ENCODE data around the gene FAHD1.

FAHD1 gene

GRCh38 chr16:1784977-1785845 lies 41.8 kb upstream of the FAHD1 start:
- TF ChIP-seq JUND (IDR thresholded peaks at IDR 0.05; ENCODE audit: low read depth): no peak
- no peak for DNase-seq (ENCODE audit: low read depth in 1 of 2, low spot score in 1 of 2)
- in situ Hi-C loops (cut with HindIII; ENCODE audit: low pct_unique_long_range_greater_than_20kb, low sequenced_read_pairs): no loop called here

- in situ Hi-C loops (cut with HindIII; ENCODE audit: low pct_unique_long_range_greater_than_20kb, low sequenced_read_pairs): no loop called here
- no peak for DNase-seq (ENCODE audit: low read depth in 1 of 2, low spot score in 1 of 2)
- TF ChIP-seq JUND (IDR thresholded peaks at IDR 0.05; ENCODE audit: low read depth): no peak
Measured at GRCh38 chr16:1785846-1786170, 41.2 kb upstream of the FAHD1 start.

- TF ChIP-seq JUND (IDR thresholded peaks at IDR 0.05; ENCODE audit: low read depth): no peak
- in situ Hi-C loops (cut with HindIII; ENCODE audit: low pct_unique_long_range_greater_than_20kb, low sequenced_read_pairs): no loop called here
- no peak for DNase-seq (ENCODE audit: low read depth in 1 of 2, low spot score in 1 of 2)
Measured at GRCh38 chr16:1786242-1787055, 40.6 kb upstream of the FAHD1 start.

GRCh38 chr16:1787056-1787321 lies 40.0 kb upstream of the FAHD1 start:
- no peak for DNase-seq (ENCODE audit: low read depth in 1 of 2, low spot score in 1 of 2)
- TF ChIP-seq JUND (IDR thresholded peaks at IDR 0.05; ENCODE audit: low read depth): no peak
- in situ Hi-C loops (cut with HindIII; ENCODE audit: low pct_unique_long_range_greater_than_20kb, low sequenced_read_pairs): no loop called here

- in situ Hi-C loops (cut with HindIII; ENCODE audit: low pct_unique_long_range_greater_than_20kb, low sequenced_read_pairs): no loop called here
- DNase-seq (ENCODE audit: low read depth in 1 of 2, low spot score in 1 of 2): no peak
- no peak for TF ChIP-seq JUND (IDR thresholded peaks at IDR 0.05; ENCODE audit: low read depth)
Measured at GRCh38 chr16:1787322-1788094, 39.5 kb upstream of the FAHD1 start.

GRCh38 chr16:1788095-1788707 lies 38.8 kb upstream of the FAHD1 start:
- in situ Hi-C loops (cut with HindIII; ENCODE audit: low pct_unique_long_range_greater_than_20kb, low sequenced_read_pairs): no loop called here
- no peak for DNase-seq (ENCODE audit: low read depth in 1 of 2, low spot score in 1 of 2)

GRCh38 chr16:1788708-1789100 lies 38.3 kb upstream of the FAHD1 start:
- no peak for DNase-seq (ENCODE audit: low read depth in 1 of 2, low spot score in 1 of 2)
- in situ Hi-C loops (cut with HindIII; ENCODE audit: low pct_unique_long_range_greater_than_20kb, low sequenced_read_pairs): no loop called here
- TF ChIP-seq JUND (IDR thresholded peaks at IDR 0.05; ENCODE audit: low read depth): no peak

More at GRCh38 chr16:1788095-1788707, 38.8 kb upstream of the FAHD1 start:
- TF ChIP-seq JUND (IDR thresholded peaks at IDR 0.05; ENCODE audit: low read depth): no peak

GRCh38 chr16:1789643-1790045 lies 37.4 kb upstream of the FAHD1 start:
- no peak for DNase-seq (ENCODE audit: low read depth in 1 of 2, low spot score in 1 of 2)
- TF ChIP-seq JUND (IDR thresholded peaks at IDR 0.05; ENCODE audit: low read depth): no peak
- in situ Hi-C loops (cut with HindIII; ENCODE audit: low pct_unique_long_range_greater_than_20kb, low sequenced_read_pairs): no loop called here

- DNase-seq (ENCODE audit: low read depth in 1 of 2, low spot score in 1 of 2): no peak
- no peak for TF ChIP-seq JUND (IDR thresholded peaks at IDR 0.05; ENCODE audit: low read depth)
- in situ Hi-C loops (cut with HindIII; ENCODE audit: low pct_unique_long_range_greater_than_20kb, low sequenced_read_pairs): no loop called here
Measured at GRCh38 chr16:1790261-1790610, 36.8 kb upstream of the FAHD1 start.

GRCh38 chr16:1790611-1791255 lies 36.3 kb upstream of the FAHD1 start:
- TF ChIP-seq JUND (IDR thresholded peaks at IDR 0.05; ENCODE audit: low read depth): no peak
- no peak for DNase-seq (ENCODE audit: low read depth in 1 of 2, low spot score in 1 of 2)
- in situ Hi-C loops (cut with HindIII; ENCODE audit: low pct_unique_long_range_greater_than_20kb, low sequenced_read_pairs): no loop called here

GRCh38 chr16:1791256-1791942 lies 35.6 kb upstream of the FAHD1 start:
- TF ChIP-seq JUND (IDR thresholded peaks at IDR 0.05; ENCODE audit: low read depth): no peak
- in situ Hi-C loops (cut with HindIII; ENCODE audit: low pct_unique_long_range_greater_than_20kb, low sequenced_read_pairs): no loop called here

More at GRCh38 chr16:1791256-1791942, 35.6 kb upstream of the FAHD1 start:
- DNase-seq (ENCODE audit: low read depth in 1 of 2, low spot score in 1 of 2): no peak
